HepG2 (cell line): ENCODE measurements around the gene CDC6. TPM values are rescaled to one million over a fixed set of nuclear protein-coding genes. Genes with fewer than 3 reads are reported as not detected.

ENCODE experiments used
- CENPX ChIP-seq: sonication (generic); formaldehyde crosslinking; IDR thresholded peaks from 2 replicates; pipeline ENCODE4 v1.9.0; 2021; ENCODE audit warnings: mild to moderate bottlenecking, missing genetic modification reagents, moderate library complexity
- FOXC1 ChIP-seq: sonication (generic); formaldehyde crosslinking; IDR thresholded peaks from 2 replicates; pipeline ENCODE4 v1.8.0; 2022; ENCODE audit warnings: mild to moderate bottlenecking, missing genetic modification reagents, borderline replicate concordance
- GPN1 ChIP-seq: sonication (generic); formaldehyde crosslinking; IDR thresholded peaks from 2 replicates; pipeline ENCODE4 v1.5.1; 2020; ENCODE audit warnings: missing genetic modification reagents, borderline replicate concordance
- LCORL ChIP-seq, 2 experiments: fragments of 450-650 bp in 1 of 2; sonication (generic) in 1 of 2; formaldehyde crosslinking in 1 of 2; IDR thresholded peaks; 2 replicates each; pipeline versions ENCODE4 v1.5.0 to v1.6.1; 2017 to 2020; ENCODE audit warnings: antibody characterized with exemption in 1 of 2, missing genetic modification reagents in 1 of 2
- MAX ChIP-seq: IDR thresholded peaks from 2 replicates; pipeline ENCODE4 v1.6.1; 2012; ENCODE audit warnings: inconsistent platforms
- NBN ChIP-seq: fragments of 450-650 bp; conservative IDR thresholded peaks from 2 replicates; pipeline ENCODE4 v1.6.1; 2017
- NKX3-1 ChIP-seq: sonication (generic); formaldehyde crosslinking; IDR thresholded peaks from 2 replicates; pipeline ENCODE4 v1.5.0; 2020; ENCODE audit warnings: missing genetic modification reagents
- PLRG1 ChIP-seq: fragments of 450-650 bp; conservative IDR thresholded peaks from 2 replicates; pipeline ENCODE4 v1.6.1; 2016
- PTBP1 ChIP-seq: fragments of 200-400 bp; formaldehyde crosslinking; IDR thresholded peaks from 2 replicates; pipeline ENCODE4 v1.6.1; 2018; ENCODE audit warnings: low read length, low read depth; ENCODE audit not compliant: poor library complexity, severe bottlenecking
- RFX3 ChIP-seq: IDR thresholded peaks from 2 replicates; pipeline ENCODE4 v1.6.1; 2016; ENCODE audit warnings: missing biosample characterization, missing genetic modification reagents
- RXRB ChIP-seq: IDR thresholded peaks from 2 replicates; pipeline ENCODE4 v1.6.1; 2016; ENCODE audit warnings: borderline replicate concordance, missing genetic modification reagents, missing compliant biosample characterization
- TCF7 ChIP-seq: sonication (generic); IDR thresholded peaks from 2 replicates; pipeline ENCODE4 v1.6.1; 2016; ENCODE audit warnings: antibody characterized with exemption, low read depth
- ZNF431 ChIP-seq: sonication (generic); formaldehyde crosslinking; IDR thresholded peaks from 2 replicates; pipeline ENCODE4 v1.9.0; 2022; ENCODE audit warnings: missing genetic modification reagents, low read depth, mild to moderate bottlenecking, borderline replicate concordance
- ZNF510 ChIP-seq: sonication (generic); formaldehyde crosslinking; IDR thresholded peaks from 2 replicates; pipeline ENCODE4 v1.4.0; 2020; ENCODE audit warnings: low read depth, mild to moderate bottlenecking, missing genetic modification reagents
- ZNF619 ChIP-seq: sonication (generic); formaldehyde crosslinking; IDR thresholded peaks from 2 replicates; pipeline ENCODE4 v1.4.0; 2020; ENCODE audit warnings: mild to moderate bottlenecking, missing genetic modification reagents
- ZNF703 ChIP-seq: sonication (generic); formaldehyde crosslinking; IDR thresholded peaks from 2 replicates; pipeline ENCODE4 v1.5.1; 2020; ENCODE audit warnings: missing genetic modification reagents, mild to moderate bottlenecking, moderate library complexity, borderline replicate concordance
- ZNF747 ChIP-seq: sonication (generic); formaldehyde crosslinking; IDR thresholded peaks from 2 replicates; pipeline ENCODE4 v1.8.1; 2023; ENCODE audit warnings: missing genetic modification reagents, mild to moderate bottlenecking, borderline replicate concordance
- ZNF768 ChIP-seq: sonication (generic); formaldehyde crosslinking; IDR thresholded peaks from 2 replicates; pipeline ENCODE4 v1.4.0; 2020; ENCODE audit warnings: missing genetic modification reagents
- ZNF790 ChIP-seq: sonication (generic); formaldehyde crosslinking; IDR thresholded peaks from 2 replicates; pipeline ENCODE4 v1.8.0; 2022; ENCODE audit warnings: missing genetic modification reagents, mild to moderate bottlenecking, borderline replicate concordance
- ZUFSP ChIP-seq: sonication (generic); formaldehyde crosslinking; IDR thresholded peaks from 2 replicates; pipeline ENCODE4 v1.9.0; 2021; ENCODE audit warnings: missing genetic modification reagents, mild to moderate bottlenecking, borderline replicate concordance
- ZXDC ChIP-seq: sonication (generic); formaldehyde crosslinking; IDR thresholded peaks from 2 replicates; pipeline ENCODE4 v1.5.0; 2020; ENCODE audit warnings: mild to moderate bottlenecking, missing genetic modification reagents
- polyA plus RNA-seq, 8 experiments: library from polyadenylated mRNA; depleted of rRNA in 3 of 8; stranded (reverse) in 7 of 8; unstranded in 1 of 8; fragments of >200 nt; fragmentation: Illumina TruSeq in 4 of 8; extraction: Trizol in 4 of 8; gene quantifications; 2 replicates each; pipeline versions ENCODE4 v1.2.1 to v1.2.3, GENCODE V29; 2011 to 2016; ENCODE audit warnings: low read depth in 4 of 8, missing spikeins in 1 of 8, mixed read lengths in 1 of 8; ENCODE audit not compliant: insufficient read depth in 1 of 8
- total RNA-seq, 5 experiments: library from RNA; depleted of rRNA; stranded (reverse); fragments of >200 nt; fragmentation: Illumina TruSeq; extraction: Trizol; gene quantifications; 2 replicates each; pipeline ENCODE4 v1.2.3, GENCODE V29; 2016; ENCODE audit warnings: low read depth in 1 of 5

CDC6 gene
- total and polyA plus RNA-seq, 2 of the 13 experiments (the other 11 are each of a cell fraction or from before 2014, with no cell fraction given) = 17.4 to 114 TPM

- TF ChIP-seq LCORL (IDR thresholded peaks at IDR 0.05) = no peak
- TF ChIP-seq LCORL (CRISPR knock-in tag; IDR thresholded peaks at IDR 0.05) = peak; percentile 70; the same call in 1 of the 2 replicates
- no peak for TF ChIP-seq PLRG1
- TF ChIP-seq ZUFSP (CRISPR knock-in tag) = no peak
- TF ChIP-seq ZNF431 (CRISPR knock-in tag) = no peak
- no peak for TF ChIP-seq NBN
- TF ChIP-seq MAX = peak; percentile 84
- no peak for TF ChIP-seq ZNF510
- no peak for TF ChIP-seq GPN1 (CRISPR knock-in tag)
- peak; percentile 51; the same call in 1 of the 2 replicates for TF ChIP-seq RXRB (CRISPR knock-in tag)
- TF ChIP-seq CENPX (CRISPR knock-in tag) = no peak
- TF ChIP-seq ZXDC (CRISPR knock-in tag) = no peak
- TF ChIP-seq ZNF768 (CRISPR knock-in tag) = peak; percentile 73; the same call in 1 of the 2 replicates
- TF ChIP-seq PTBP1 = no peak
- no peak for TF ChIP-seq RFX3 (CRISPR knock-in tag)
- TF ChIP-seq ZNF703 (CRISPR knock-in tag) = no peak
- no peak for TF ChIP-seq TCF7
- peak; percentile 61; the same call in 1 of the 2 replicates for TF ChIP-seq NKX3-1 (CRISPR knock-in tag)
- no peak for TF ChIP-seq ZNF790
- TF ChIP-seq FOXC1 (CRISPR knock-in tag) = no peak
- TF ChIP-seq ZNF747 (CRISPR knock-in tag) = peak; percentile 77
- TF ChIP-seq ZNF619 (CRISPR knock-in tag) = peak; percentile 27; the same call in 1 of the 2 replicates
Observed at GRCh38 chr17:40316571-40317344, 29.1 kb downstream of the CDC6 start (continued).
